ENCODE data around the gene IL15RA.

GRCh38 chr10:6019796-6020195 lies 42.5 kb upstream of the IL15RA start:
- TF ChIP-seq CTCF (IDR thresholded peaks at IDR 0.05; ENCODE audit: insufficient read depth, low read length, poor library complexity, severe bottlenecking) (no peak), EZH2phosphoT487 (conservative IDR thresholded peaks at IDR 0.05; ENCODE audit: low read length) (no peak)
